Hematopoietic multipotent progenitor cell treated with erythropoietin and hydrocortisone succinate and interleukin-3 and kit ligand, for 4 days (in vitro differentiated cells): ENCODE results near the gene ABCC8.

ENCODE experiments used
- DNase-seq: peaks from one replicate; pipeline ENCODE4 v3.0.0-alpha.2; 2015

Gene ABCC8

GRCh38 chr11:17476317-17477083, at the start of gene ABCC8:
Gene ABCC8 (minus strand): TSS chr11:17476845. CDS start chr11:17476776, 69 bp downstream.
- DNase-seq, result no peak

DNA sequence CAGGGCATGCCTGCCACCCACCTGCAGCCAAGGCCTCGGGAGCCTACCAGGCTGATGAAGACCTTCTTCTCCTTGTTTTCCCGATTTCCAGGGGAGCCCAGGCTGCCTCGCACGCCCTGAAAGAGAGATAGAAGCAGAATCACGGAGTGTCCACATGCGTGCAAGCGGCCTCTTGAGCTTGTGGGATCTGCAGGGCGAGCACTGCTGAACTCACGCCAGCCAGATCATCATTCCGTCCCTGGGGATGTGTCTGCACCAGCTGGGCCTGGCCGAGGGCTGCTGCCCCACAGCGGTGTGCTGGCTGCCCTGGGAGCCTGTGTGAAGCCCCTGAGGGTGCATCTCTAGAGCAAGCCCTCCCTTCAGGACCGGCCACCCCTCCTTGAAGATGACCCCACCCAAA, 49.7 kb upstream of the ABCC8 start:
- no peak for DNase-seq

- no peak for DNase-seq
These were observed 48.9 kb upstream of the ABCC8 start for GRCh38 chr11:17525570-17525969.

DNA sequence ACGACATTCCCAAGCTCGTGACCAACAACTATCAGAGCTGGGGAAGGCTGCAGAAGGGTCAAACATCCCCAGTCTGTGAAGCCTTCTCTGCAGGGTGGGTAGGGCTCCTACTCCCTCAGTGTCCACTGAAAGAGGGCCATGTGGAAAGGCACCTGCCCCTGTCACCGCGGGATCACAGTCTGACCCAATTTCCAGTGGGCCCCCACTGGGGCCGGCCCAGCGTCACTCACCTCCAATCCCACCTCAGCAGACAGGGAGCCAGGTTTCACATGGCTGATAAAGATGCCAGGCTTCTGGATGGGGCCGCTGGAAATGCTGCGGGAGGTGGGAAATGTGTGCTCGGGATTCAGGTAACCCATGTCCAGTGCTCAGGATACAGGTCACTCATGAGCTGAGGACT, 47.6 kb upstream of the ABCC8 start:
- no peak for DNase-seq

DNA sequence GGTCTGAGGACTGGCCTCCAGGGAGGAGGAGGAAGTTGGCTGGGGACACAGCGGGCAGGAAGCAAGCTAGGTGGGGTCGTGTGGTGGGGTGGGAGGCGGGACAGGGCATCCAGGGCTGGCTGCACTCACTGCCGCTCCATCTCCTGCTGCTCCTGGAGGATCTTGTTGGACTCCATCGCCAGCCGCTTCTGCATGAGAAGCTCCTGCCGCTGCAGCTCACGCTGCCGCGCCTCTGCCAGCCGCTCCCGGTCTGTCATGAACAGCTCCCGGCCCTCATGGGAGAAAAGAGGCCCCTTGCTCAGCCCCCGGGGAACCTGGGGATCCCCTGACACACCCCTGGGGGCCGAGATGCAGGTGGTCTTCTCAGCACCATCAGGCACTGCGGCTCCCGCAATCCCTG, 46.0 kb upstream of the ABCC8 start:
- no peak for DNase-seq

GRCh38 chr11:17521106-17521900, 44.7 kb upstream of the ABCC8 start:
- DNase-seq, result no peak

- DNase-seq, result no peak
These were observed 42.6 kb upstream of the ABCC8 start for GRCh38 chr11:17519061-17519885.

- no peak for DNase-seq
These were observed 41.7 kb upstream of the ABCC8 start for GRCh38 chr11:17518366-17518765.

DNA sequence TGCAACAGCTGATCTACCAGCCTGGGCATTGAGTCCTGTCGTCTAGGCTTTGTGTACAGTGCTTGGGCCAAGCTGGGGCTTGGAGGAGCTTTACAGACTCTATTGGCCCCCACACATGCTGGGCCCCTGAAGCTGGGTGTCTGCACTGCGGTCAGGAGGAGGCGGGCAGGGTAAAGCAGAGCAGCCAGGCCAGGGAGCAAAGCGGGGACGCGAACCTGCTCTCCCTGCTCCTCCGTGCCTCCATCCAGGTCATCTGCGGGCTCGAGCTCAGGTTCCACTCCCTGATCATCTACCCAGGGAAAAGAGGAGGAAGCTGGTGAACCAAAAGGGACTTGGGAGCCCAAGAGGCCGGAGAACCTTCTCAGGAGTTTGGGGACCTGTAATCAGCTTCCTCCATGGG, 40.5 kb upstream of the ABCC8 start:
- no peak for DNase-seq

- no peak for DNase-seq
These were observed 40.0 kb upstream of the ABCC8 start for GRCh38 chr11:17516551-17517150.

GRCh38 chr11:17515443-17516176, 39.0 kb upstream of the ABCC8 start:
- DNase-seq, result no peak

DNA sequence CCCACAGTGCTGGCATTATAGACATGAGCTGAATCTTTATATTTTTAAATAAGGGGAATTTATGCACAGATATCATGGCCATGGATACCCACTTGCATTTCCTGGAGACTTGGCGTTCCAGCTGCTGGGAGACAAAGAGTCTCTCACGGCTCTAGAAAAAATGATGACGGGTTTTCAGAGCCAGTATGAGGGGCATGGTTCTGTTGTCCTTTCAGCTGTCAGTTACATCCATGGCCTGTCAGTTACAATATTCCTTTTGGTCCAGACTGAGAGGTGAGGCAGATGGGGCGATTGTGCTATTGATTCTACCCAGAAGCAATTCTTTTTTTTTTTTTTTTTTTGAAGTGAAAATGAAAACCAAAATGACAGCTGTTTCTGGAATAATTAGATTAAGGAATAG, 37.8 kb upstream of the ABCC8 start:
- no peak for DNase-seq

- no peak for DNase-seq
These were observed 37.2 kb upstream of the ABCC8 start for GRCh38 chr11:17513853-17514252.

- DNase-seq, result no peak
These were observed 35.5 kb upstream of the ABCC8 start for GRCh38 chr11:17512101-17512500.

GRCh38 chr11:17511571-17511970, 34.9 kb upstream of the ABCC8 start:
- DNase-seq, result no peak

DNA sequence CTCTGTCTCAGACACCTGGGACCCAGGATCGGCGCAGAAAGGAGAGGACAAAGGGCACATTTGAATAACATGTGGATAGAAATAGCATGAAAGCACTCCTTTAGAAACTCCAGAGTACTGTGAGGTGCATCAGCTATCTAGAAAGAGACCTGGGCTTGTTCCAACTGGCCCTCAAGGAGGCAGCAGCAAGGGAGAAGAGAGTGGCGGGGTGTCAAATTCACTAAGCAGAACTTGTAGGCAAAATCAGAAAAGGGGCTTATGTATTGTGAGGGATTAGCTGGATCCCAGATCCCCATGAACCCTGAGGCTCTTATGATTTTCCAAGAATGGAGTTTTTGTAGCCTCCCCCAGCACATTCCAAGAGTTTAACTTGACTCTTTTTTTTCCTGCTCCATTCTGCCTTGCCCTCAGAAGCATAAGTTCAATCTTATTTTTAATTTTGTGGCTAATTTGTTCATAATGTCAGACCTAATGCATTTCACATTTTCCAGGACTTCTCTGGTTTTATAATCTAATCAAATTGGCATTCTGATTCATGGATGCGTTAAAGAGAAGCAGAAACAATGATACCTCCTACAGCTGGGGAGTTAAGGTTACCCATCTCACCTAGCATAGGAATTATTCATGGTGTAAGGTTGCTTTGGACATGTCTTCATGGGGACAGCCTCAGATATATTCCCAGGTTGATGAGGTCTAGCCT, 34.0 kb upstream of the ABCC8 start:
- DNase-seq, result no peak

DNA sequence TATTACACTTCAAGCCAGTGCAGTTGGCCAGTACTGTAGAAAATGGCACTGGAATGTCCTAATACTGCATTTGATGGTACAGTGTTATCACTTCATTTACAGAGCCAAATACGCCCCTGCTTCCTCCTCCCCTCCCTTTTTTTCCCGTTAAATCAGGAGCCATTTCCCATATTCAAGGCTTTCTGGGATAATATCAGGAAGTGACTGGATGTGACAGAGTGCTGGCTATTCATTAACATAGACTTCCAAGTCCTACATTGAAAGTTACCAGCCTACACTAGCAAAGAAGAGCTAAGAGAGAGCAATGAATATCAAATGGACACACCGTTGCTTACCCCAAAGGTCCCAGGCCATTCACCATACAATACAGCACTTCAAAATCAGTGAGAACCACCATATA, 32.1 kb upstream of the ABCC8 start:
- no peak for DNase-seq

DNA sequence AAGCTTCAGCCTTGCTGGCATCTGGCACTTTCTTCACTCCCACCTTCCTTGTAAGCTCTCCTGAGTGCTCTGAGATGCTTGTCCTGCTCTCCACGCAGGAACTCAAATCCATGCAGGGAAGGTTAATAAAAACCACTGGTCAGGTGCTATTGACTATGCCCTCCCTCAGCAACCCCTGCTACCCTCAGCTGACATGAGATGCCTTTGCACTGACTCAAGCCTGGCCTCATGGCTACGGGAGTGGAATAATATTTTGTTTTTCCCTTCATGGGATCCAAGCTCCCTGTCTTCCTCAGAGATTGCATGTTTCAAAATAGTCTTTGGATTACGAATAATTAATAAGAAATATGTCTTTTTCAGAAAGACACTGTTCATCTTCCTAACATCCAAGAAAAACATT, 31.7 kb upstream of the ABCC8 start:
- DNase-seq, result no peak

DNA sequence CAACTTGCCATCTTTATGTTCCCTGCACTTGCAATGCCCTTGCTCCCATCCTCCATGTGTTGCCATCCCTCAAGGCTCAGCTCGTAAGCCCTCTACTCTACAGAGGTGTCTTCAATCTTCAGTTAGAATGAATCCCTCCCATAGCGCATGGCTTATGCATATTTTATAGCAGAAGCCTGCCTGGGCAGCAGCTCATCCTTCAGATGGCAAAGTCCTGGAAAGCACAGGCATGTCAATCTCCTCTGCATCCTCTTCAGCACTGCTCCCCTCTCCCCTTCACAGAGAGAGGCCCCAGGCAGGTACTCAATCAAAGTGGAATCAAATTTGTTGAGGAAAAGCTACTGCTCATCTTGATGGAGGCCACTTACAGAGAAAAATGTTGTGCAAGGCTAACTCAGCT, 31.1 kb upstream of the ABCC8 start:
- DNase-seq, result no peak

GRCh38 chr11:17506942-17507341, 30.3 kb upstream of the ABCC8 start:
- no peak for DNase-seq

DNA sequence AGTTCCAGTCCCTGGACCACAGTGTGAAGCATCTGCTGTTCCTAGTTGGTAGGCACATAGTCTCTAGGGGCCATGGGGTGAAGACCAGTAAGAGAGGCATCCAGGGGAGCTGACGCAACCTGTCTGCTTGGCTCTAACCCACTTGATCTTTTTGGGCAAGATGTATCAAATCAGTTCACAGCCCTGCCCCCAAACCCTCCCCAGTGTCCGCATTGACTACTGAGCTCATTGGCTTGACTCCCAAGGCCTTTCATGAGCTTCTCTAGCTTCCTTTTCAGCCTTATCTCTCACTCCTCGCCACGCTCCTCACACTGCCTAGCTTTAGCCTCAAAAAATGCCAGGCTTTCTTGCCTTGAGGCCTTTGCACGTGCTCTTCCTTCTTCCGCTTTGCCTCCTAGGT, 29.7 kb upstream of the ABCC8 start:
- no peak for DNase-seq

DNA sequence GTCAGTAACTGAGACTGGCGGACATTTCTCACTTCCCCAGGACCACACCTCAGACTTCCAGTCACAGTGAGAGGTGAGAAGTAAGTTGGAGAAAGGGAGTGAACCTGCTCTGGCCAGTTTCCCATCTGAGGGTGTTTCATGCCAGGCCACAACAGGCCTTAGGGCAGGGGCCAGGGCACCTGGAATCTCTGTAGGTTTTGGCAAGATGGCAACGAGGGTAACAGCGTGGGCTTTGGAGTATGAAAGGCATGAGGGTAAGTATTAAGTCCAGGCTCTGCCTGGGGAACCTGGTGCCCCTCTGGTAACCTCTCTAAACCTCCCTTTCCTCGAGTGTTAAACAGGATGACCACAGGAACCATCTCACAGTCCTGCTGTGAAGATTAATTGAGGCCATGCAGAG, 28.5 kb upstream of the ABCC8 start:
- no peak for DNase-seq
